ENCODE data around the gene CDC42BPB. TPM values are rescaled to one million over a fixed set of nuclear protein-coding genes. Genes with fewer than 3 reads are reported as not detected.
"Not testable (repeated sequence)": the region's sequence is repeated elsewhere in the genome, so short reads cannot be mapped to it uniquely, and the experiment has no call there.

Gene CDC42BPB
- total and polyA plus RNA-seq, 2 of the 4 experiments (the other 2 are of a cell fraction): 49.1 to 81.4 TPM

DNA sequence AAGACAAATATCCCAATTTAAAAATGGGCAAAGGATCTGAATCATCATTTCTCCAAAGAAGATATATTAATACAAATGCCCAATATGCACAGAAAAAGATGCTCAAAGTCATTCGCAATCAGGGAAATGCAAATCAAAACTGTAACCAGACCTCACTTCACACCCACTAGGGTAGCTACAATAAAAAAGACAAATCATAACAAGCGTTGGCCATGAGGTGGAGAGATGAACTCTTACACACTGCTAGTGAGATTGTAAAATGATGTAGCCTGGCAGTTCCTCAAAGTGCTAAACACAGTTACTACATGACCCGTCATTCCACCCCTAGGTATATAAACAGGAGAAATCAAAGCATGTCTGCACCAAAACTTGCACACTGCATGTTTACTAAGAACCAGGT is 30.4 kb downstream of the CDC42BPB start:
- no peak overlapping the region for H2AK9ac ChIP-seq (replicated peaks; ENCODE audit: low read depth, low read length, poor library complexity)
- H2BK15ac ChIP-seq (ENCODE audit: low read depth, low read length): no peak overlapping the region
- no peak for TF ChIP-seq FOS (IDR thresholded peaks at IDR 0.05; ENCODE audit: low read depth, low read length)
- TF ChIP-seq, protein P1, sequence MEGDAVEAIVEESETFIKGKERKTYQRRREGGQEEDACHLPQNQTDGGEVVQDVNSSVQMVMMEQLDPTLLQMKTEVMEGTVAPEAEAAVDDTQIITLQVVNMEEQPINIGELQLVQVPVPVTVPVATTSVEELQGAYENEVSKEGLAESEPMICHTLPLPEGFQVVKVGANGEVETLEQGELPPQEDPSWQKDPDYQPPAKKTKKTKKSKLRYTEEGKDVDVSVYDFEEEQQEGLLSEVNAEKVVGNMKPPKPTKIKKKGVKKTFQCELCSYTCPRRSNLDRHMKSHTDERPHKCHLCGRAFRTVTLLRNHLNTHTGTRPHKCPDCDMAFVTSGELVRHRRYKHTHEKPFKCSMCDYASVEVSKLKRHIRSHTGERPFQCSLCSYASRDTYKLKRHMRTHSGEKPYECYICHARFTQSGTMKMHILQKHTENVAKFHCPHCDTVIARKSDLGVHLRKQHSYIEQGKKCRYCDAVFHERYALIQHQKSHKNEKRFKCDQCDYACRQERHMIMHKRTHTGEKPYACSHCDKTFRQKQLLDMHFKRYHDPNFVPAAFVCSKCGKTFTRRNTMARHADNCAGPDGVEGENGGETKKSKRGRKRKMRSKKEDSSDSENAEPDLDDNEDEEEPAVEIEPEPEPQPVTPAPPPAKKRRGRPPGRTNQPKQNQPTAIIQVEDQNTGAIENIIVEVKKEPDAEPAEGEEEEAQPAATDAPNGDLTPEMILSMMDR (conservative IDR thresholded peaks at IDR 0.05; ENCODE audit: low read depth, low read length): no peak
- TF ChIP-seq BHLHE40 (IDR thresholded peaks at IDR 0.05; ENCODE audit: low read depth, low read length): no peak
- no peak for TF ChIP-seq RFX5 (IDR thresholded peaks at IDR 0.05; ENCODE audit: low read depth, low read length)
- TF ChIP-seq MAZ (IDR thresholded peaks at IDR 0.05; ENCODE audit: borderline replicate concordance, low read depth, low read length): no peak
- no peak for TF ChIP-seq MAFK (IDR thresholded peaks at IDR 0.05; ENCODE audit: low read depth, low read length)
- TF ChIP-seq CHD1 (IDR thresholded peaks at IDR 0.05; ENCODE audit: low read depth, low read length): no peak
- no peak overlapping the region for H3K4me2 ChIP-seq (ENCODE audit: low read depth, low read length)
- in situ Hi-C loops (cut with MboI; ENCODE audit: low sequenced_read_pairs) (no loop called here), intact Hi-C loops (cut with micrococcal nuclease) (no loop called here), dilution Hi-C loops (cut with HindIII; ENCODE audit: low sequenced_read_pairs, unreplicated experiment) (no loop called here)
- no peak overlapping the region for H3K4me3 ChIP-seq (ENCODE audit: insufficient read depth, low read depth, low read length)
- H3K56ac ChIP-seq (ENCODE audit: extremely low read depth, insufficient read depth, low read length): no peak overlapping the region
- peaks cover 52% of the 10 kb centered on the region for H4K20me1 ChIP-seq (ENCODE audit: insufficient read depth, low read length)
- no peak overlapping the region for H3K14ac ChIP-seq (replicated peaks; ENCODE audit: low read depth, low read length)
- H2BK5ac ChIP-seq (ENCODE audit: low read depth, low read length, poor library complexity, severe bottlenecking): no peak overlapping the region
- H3K27ac ChIP-seq (ENCODE audit: insufficient read depth, low read length): no peak overlapping the region
- no peak overlapping the region for H2BK120ac ChIP-seq (ENCODE audit: low read depth, low read length)
- H3K27me3 ChIP-seq (ENCODE audit: control insufficient read depth, insufficient read depth, low read length): no peaks in the 10 kb centered on the region
- no peaks in the 10 kb centered on the region for H3K36me3 ChIP-seq (ENCODE audit: control insufficient read depth, insufficient read depth, low read length)
- H4K8ac ChIP-seq (ENCODE audit: low read depth in 2 of 2, low read length in 2 of 2): no peak overlapping the region
- no peak overlapping the region for H2AFZ ChIP-seq (replicated peaks; ENCODE audit: low read length, poor library complexity)
- no peak overlapping the region for H3K9ac ChIP-seq (ENCODE audit: low read depth, low read length)
- ChIA-PET POLR2A (ENCODE audit: unreplicated experiment) (no interaction called here), CTCF (no interaction called here)
- no peak for ATAC-seq (ENCODE audit: low read depth)
- peaks cover 14% of the 10 kb centered on the region for H3K9me1 ChIP-seq (ENCODE audit: insufficient read depth, low read length)
- H4K91ac ChIP-seq (ENCODE audit: insufficient read depth, low read depth, low read length): no peak overlapping the region
- no peak overlapping the region for H2AK5ac ChIP-seq (ENCODE audit: low read depth, low read length)
- H3K4ac ChIP-seq (ENCODE audit: low read depth, low read length): no peak overlapping the region
- no peak overlapping the region for H2BK20ac ChIP-seq (ENCODE audit: low read depth, low read length)
- no CpG with 5 or more reads among the region's 3 CpGs for WGBS, 2 experiments (ENCODE audit: extremely low coverage in 2 of 2, insufficient read length in 1 of 2)
- H3K4me1 ChIP-seq (ENCODE audit: control insufficient read depth, insufficient read depth, low read length): peaks cover 20% of the 10 kb centered on the region
- no peaks in the 10 kb centered on the region for H3K9me3 ChIP-seq (ENCODE audit: control insufficient read depth, insufficient read depth, low read length)
- H4K5ac ChIP-seq (ENCODE audit: low read depth, low read length): no peak overlapping the region
- no TSS peak for BruUV-seq (replicated peaks)
- no peak overlapping the region for H3K23ac ChIP-seq (ENCODE audit: low read depth, low read length)
- DNase-seq: no peak
- no peak overlapping the region for H3K18ac ChIP-seq (ENCODE audit: low read depth, low read length)
- peaks cover 27 to 66% of the 10 kb centered on the region in 2 experiments for H3K79me1 ChIP-seq (ENCODE audit: low read depth in 1 of 2, low read length in 2 of 2)

DNA sequence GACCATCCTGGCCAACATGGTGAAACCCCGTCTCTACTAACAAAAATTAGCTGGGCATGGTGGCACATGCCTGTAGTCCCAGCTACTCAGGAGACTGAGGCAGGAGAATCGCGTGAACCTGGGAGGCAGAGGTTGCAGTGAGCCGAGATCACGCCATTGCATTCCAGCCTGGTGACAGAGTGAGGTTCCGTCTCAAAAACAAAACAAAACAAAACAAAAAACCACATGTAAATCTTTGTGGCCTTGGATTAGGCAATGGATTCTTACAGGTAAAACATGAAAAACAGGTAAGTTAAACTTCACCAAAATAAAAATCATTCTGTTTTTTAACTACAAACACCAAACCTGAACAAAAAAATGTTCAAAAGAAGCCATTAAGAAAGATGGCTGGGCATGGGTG is 31.2 kb downstream of the CDC42BPB start:
- H3K23ac ChIP-seq (ENCODE audit: low read depth, low read length); H3K14ac ChIP-seq (replicated peaks; ENCODE audit: low read depth, low read length); POLR2A ChIA-PET (ENCODE audit: unreplicated experiment); H2BK120ac ChIP-seq (ENCODE audit: low read depth, low read length); H3K56ac ChIP-seq (ENCODE audit: extremely low read depth, insufficient read depth, low read length); H3K4me3 ChIP-seq (ENCODE audit: insufficient read depth, low read depth, low read length); H4K91ac ChIP-seq (ENCODE audit: insufficient read depth, low read depth, low read length); dilution Hi-C loops (cut with HindIII; ENCODE audit: low sequenced_read_pairs, unreplicated experiment); H3K27me3 ChIP-seq (ENCODE audit: control insufficient read depth, insufficient read depth, low read length); H3K4me2 ChIP-seq (ENCODE audit: low read depth, low read length); ATAC-seq (ENCODE audit: low read depth); H4K8ac ChIP-seq (ENCODE audit: low read depth in 2 of 2, low read length in 2 of 2); H3K18ac ChIP-seq (ENCODE audit: low read depth, low read length); intact Hi-C loops (cut with micrococcal nuclease); H3K36me3 ChIP-seq (ENCODE audit: control insufficient read depth, insufficient read depth, low read length); H4K5ac ChIP-seq (ENCODE audit: low read depth, low read length); H3K4ac ChIP-seq (ENCODE audit: low read depth, low read length); BruUV-seq (replicated peaks); DNase-seq; H2BK5ac ChIP-seq (ENCODE audit: low read depth, low read length, poor library complexity, severe bottlenecking); in situ Hi-C loops (cut with MboI; ENCODE audit: low sequenced_read_pairs); H3K9ac ChIP-seq (ENCODE audit: low read depth, low read length); H2BK20ac ChIP-seq (ENCODE audit: low read depth, low read length); H2AK9ac ChIP-seq (replicated peaks; ENCODE audit: low read depth, low read length, poor library complexity); H2AK5ac ChIP-seq (ENCODE audit: low read depth, low read length); H2AFZ ChIP-seq (replicated peaks; ENCODE audit: low read length, poor library complexity); CTCF ChIA-PET; H3K27ac ChIP-seq (ENCODE audit: insufficient read depth, low read length); H3K9me3 ChIP-seq (ENCODE audit: control insufficient read depth, insufficient read depth, low read length); H2BK15ac ChIP-seq (ENCODE audit: low read depth, low read length): not testable (repeated sequence)
- peaks cover 18% of the 10 kb centered on the region for H3K9me1 ChIP-seq (ENCODE audit: insufficient read depth, low read length)
- no CpG with 5 or more reads among the region's 6 CpGs for WGBS, 2 experiments (ENCODE audit: extremely low coverage in 2 of 2, insufficient read length in 1 of 2)
- H4K20me1 ChIP-seq (ENCODE audit: insufficient read depth, low read length): peaks cover 49% of the 10 kb centered on the region
- peaks cover 19% of the 10 kb centered on the region for H3K4me1 ChIP-seq (ENCODE audit: control insufficient read depth, insufficient read depth, low read length)
- H3K79me1 ChIP-seq (ENCODE audit: low read depth in 1 of 2, low read length in 2 of 2): peaks cover 28 to 65% of the 10 kb centered on the region in 2 experiments
